MM.1S (cell line): Measurements from ENCODE around the gene UQCRQ.

Experiments
- EZH2 ChIP-seq: fragments of 300-600 bp; sonication (generic); optimal IDR thresholded peaks from 2 replicates; pipeline ENCODE3; 2017; ENCODE audit warnings: low read depth, mild to moderate bottlenecking, antibody characterized with exemption, low read length, mixed read lengths
- EZH2phosphoT487 ChIP-seq: fragments of 300-600 bp; sonication (generic); IDR thresholded peaks from 2 replicates; pipeline ENCODE4 v1.6.1; 2018; ENCODE audit warnings: antibody characterized with exemption, low read length
- TF ChIP-seq, protein P1 (sequence below): fragments of 300-600 bp; sonication (generic); IDR thresholded peaks from 2 replicates; pipeline ENCODE4 v1.5.1; 2016; ENCODE audit warnings: antibody characterized with exemption, low read length, mixed read lengths

DNA sequence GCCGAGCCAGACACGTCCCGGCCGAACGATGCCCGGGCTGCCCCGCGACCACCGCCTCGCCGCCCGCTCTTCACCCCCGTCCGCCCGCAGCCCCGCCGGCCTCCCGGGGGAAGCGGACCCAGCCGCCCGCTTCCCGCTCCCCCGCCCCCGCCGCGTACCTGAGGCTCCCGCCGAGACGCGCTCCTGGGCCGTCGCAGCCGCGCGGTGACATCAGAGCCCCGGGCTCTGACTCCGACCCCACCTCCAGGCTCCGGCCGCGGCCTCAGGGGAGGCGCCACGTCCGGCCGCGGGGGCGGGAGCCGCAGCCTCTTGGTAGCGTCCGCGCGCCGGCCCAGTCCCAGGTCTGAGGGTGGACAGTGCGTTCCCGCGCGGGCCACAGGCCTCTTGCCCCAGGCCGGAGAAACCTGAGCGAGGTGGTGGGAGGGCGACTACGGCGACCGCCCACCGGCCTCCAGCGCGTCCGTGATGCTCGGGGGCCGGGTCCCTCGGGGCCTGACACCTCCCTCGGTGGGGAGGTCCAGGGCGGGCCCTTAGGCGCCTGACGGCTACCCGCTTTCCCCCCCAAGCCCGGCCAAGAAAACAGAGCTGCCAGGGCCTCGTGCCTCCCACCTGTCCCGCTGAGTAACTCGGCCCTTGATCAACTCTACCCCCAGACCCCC lies 35.9 kb upstream of the UQCRQ start, which contains the start of gene SHROOM1:
- TF ChIP-seq, protein P1, sequence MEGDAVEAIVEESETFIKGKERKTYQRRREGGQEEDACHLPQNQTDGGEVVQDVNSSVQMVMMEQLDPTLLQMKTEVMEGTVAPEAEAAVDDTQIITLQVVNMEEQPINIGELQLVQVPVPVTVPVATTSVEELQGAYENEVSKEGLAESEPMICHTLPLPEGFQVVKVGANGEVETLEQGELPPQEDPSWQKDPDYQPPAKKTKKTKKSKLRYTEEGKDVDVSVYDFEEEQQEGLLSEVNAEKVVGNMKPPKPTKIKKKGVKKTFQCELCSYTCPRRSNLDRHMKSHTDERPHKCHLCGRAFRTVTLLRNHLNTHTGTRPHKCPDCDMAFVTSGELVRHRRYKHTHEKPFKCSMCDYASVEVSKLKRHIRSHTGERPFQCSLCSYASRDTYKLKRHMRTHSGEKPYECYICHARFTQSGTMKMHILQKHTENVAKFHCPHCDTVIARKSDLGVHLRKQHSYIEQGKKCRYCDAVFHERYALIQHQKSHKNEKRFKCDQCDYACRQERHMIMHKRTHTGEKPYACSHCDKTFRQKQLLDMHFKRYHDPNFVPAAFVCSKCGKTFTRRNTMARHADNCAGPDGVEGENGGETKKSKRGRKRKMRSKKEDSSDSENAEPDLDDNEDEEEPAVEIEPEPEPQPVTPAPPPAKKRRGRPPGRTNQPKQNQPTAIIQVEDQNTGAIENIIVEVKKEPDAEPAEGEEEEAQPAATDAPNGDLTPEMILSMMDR: no peak
- TF ChIP-seq EZH2 (no peak), EZH2phosphoT487 (no peak)
